Epithelial cell of esophagus (primary cell): ENCODE measurements around the gene TMEM63A.

Experiments
- DNase-seq: peaks from one replicate; pipeline ENCODE4 v3.0.0; 2010; ENCODE audit warnings: low read depth
- H3K4me3 ChIP-seq: 2 replicates; pipeline ENCODE4 v1.5.1; 2011; ENCODE audit warnings: mild to moderate bottlenecking, low read length, control low read depth
- TF ChIP-seq, protein P1 (sequence below): IDR thresholded peaks from 2 replicates; pipeline ENCODE4 v1.5.1; 2011; ENCODE audit warnings: low read depth, mild to moderate bottlenecking, low read length, control low read depth, inconsistent platforms; ENCODE audit not compliant: insufficient read depth; ENCODE audit errors: missing control alignments

Gene TMEM63A

DNA sequence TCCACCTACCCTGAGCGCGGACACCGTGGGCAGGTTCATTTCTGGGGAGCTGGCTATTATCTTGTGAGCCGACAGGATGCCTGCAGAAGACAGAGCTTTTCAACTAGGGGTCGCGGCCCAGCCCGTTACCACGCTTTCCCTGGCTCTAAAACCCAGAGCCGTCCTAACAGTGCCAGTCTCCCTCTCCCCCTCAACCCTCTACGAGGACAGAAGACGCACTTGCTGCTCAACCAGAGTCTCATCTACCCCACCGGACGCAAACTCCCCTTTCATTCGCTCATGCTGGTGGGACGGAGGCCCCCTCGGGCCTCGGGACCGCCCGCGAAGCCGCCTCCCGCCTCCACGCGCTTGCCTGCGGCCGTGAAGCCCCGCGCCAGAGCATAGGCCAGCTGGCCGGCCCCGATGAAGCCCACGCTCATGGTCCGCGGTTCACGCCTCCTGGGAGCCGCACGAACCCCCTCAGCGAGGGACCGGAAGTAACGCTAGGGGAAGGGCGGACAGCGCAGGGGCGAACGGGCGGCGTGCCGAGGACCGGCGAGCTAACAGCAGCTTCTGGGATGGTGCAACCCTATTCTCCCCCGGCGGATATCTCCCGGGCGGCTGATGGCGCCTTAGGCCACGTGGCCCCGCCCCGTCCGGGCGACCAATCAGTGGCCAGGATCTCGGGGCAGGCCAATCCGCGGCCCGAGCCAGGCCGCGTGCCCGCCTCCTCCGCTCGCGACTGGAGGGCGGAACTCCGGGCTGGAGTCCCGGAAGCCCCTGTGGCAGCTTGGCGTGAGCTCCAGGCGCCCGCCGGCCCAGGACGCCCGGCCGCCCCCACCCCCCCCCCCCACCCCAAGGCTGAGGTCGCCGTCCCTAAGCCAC, 41.7 kb upstream of the TMEM63A start, which contains the start of gene PYCR2:
PYCR2 (minus strand) TSS at position 559 of the 864 bp plus-strand sequence; CDS start at position 419, 140 bp downstream.
- TF ChIP-seq, protein P1, sequence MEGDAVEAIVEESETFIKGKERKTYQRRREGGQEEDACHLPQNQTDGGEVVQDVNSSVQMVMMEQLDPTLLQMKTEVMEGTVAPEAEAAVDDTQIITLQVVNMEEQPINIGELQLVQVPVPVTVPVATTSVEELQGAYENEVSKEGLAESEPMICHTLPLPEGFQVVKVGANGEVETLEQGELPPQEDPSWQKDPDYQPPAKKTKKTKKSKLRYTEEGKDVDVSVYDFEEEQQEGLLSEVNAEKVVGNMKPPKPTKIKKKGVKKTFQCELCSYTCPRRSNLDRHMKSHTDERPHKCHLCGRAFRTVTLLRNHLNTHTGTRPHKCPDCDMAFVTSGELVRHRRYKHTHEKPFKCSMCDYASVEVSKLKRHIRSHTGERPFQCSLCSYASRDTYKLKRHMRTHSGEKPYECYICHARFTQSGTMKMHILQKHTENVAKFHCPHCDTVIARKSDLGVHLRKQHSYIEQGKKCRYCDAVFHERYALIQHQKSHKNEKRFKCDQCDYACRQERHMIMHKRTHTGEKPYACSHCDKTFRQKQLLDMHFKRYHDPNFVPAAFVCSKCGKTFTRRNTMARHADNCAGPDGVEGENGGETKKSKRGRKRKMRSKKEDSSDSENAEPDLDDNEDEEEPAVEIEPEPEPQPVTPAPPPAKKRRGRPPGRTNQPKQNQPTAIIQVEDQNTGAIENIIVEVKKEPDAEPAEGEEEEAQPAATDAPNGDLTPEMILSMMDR, result no peak

DNA sequence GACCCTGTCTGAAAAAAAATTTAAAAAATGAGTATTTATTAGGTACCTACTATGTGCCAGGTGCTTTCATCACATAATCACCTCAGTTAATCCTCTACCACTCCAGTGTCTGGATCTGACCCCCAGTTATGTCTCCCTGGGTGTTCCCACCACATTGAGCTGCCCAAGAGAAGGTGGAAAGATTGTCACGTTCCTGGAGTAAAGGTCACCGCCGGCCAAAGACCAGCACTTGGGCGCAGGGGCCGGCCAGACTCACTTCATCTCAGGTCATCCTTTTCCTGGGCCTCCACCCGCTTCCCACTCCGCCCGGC, 41.2 kb upstream of the TMEM63A start:
- DNase-seq, result no peak
- TF ChIP-seq, protein P1, result no peak

More for the DNA sequence above, 41.7 kb upstream of the TMEM63A start, which contains the start of gene PYCR2:
- peak; percentile 96 for DNase-seq
- peak within 1 kb of the TSS; percentile 74 for H3K4me3 ChIP-seq

DNA sequence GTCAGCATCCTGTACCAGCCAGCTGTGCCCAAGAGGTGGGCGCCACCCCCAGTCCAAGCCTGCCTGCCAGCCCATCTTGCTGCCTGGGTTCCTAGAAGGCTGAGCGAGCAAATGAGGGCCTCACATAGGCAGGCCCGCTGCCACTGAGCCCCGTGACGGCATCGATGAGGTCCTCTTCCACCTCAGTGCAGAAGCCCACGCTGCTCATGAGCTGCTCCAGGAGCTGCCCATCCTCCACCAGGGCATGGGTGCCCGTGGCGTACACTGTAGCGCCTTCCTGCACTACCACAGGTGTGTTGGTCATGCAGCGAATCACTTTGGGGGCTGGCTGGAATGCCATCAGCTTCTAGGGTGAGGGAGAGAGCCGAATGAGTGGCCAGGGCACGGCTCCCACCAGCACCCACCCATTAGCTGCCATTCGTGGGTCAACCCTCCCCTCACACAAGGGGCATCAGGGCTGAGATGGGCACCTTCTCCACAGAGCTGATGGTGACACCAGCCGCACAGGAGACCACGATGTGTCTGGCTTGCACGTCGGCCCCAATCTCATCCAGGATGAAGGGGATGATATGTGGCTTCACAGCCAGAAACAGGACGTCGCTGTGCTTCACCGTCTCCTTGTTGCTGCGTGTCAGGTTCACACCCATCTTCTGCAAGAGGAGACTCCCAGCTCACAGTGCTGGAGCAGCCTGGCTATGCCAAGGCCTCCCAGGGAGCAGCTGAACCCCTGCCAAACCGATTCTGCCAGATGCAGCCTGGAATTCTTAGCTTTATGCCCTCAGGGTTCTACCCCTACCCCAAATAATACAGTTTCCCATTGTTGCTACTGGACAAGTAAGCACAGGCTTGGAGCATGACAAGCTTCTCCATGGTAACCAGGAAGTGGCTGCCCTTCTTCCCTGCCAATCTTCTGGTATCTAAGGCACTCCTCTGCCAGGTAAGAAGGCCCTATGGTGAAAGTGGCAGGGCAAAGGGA, 39.8 kb upstream of the TMEM63A start:
- TF ChIP-seq, protein P1, result no peak
- no peak overlapping the region for H3K4me3 ChIP-seq
- DNase-seq, result peak; percentile 97

More for the DNA sequence above, 41.2 kb upstream of the TMEM63A start:
- H3K4me3 ChIP-seq, result peak overlapping the region; percentile 74

DNA sequence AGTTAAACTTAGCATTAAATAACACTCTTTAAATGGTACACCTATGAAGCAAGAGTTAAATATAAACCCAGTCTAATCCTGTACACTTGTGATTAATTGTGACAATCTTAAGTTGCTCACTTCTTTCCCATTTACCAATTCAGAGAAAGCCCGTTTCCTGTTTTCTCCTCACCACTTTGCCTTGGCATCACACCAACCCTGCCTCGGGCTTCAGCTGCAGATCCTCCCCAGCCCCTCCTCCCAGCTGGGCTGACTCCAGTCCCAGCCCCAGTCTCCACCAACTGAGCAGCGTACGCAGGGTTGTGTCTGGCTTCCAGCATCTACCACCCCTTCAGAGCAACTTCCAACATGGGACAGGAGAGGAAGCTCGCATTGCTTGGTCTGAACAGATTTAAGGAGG, 37.7 kb upstream of the TMEM63A start:
- TF ChIP-seq, protein P1, result no peak
- no peak overlapping the region for H3K4me3 ChIP-seq
- DNase-seq, result peak; percentile 94

GRCh38 chr1:225918280-225918679, 36.1 kb upstream of the TMEM63A start:
- TF ChIP-seq, protein P1, result no peak
- H3K4me3 ChIP-seq, result no peak overlapping the region
- DNase-seq, result no peak

GRCh38 chr1:225917536-225917935, 35.4 kb upstream of the TMEM63A start:
- no peak overlapping the region for H3K4me3 ChIP-seq
- DNase-seq, result peak; percentile 98
- TF ChIP-seq, protein P1, result no peak
